ENCODE data around the gene CDPF1. TPM values are rescaled to one million over a fixed set of nuclear protein-coding genes. Genes with fewer than 3 reads are reported as not detected.
A peak's percentile ranks its signal among the peaks of the same experiment; 100 is the strongest.

The CDPF1 gene, protein sequence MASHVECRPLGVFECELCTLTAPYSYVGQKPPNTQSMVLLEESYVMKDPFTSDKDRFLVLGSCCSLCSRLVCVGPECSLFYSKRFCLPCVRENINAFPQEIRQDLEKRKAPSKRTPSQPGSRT
- 10 to 100 TPM; 11.6 to 11.7 TPM for total RNA-seq

DNA sequence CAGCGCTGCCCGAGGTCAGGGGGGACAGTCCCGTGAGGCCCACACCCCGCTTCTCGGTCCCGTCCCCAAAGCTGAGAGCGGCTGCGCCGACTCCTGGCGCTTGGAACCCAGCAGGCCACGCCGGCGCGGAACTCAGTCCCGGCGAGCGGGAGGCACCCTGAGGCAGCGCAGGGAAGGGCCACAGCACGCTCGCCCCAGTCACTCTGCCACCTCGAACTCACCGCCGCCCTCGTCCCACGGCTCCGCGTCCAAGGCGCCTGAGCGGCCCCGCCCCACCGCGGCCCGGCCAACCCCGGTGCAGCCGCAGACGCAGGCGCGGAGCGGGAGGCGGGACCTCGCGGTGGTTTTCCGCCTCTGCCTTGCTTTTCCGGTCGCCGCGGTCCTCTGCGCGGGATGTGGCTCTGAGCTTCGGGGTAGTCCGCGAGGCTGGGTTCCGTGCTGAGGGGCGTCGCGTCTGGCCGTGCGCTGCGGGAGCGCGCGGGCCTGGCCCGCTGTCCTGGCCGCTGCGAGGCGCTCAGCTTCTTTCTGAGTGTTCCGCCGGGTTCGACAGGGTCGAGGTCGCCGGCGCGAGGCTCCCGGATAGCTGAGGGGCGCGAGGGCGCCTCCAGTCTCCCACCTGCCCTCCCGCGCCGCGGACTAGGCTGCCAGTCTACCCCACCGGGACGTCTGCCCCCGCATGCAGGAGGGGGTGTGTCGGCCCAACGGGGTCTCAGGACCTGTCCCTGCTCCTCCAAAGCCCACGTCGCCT is at the start of gene CDPF1:
TSS of gene CDPF1 (minus strand) at position 259 of the 748 bp plus-strand sequence. CDS start 2,009 bp downstream, outside the sequence.
- H3K27me3 Mint-ChIP-seq (ENCODE audit: low read depth), result no peaks in the 10 kb centered on the region
- DNase-seq (peak; percentile 90), ATAC-seq (peak; percentile 96)
- ChIA-PET CTCF (interaction anchor here (0.7 to 1.9 kb wide), 11 partner anchors 11 to 244 kb away, joined by 3 to 11 read pairs (median 4); partner anchors contain the start of gene TTC38), POLR2A (interaction anchor here (0.6 to 1.8 kb wide), 6 partner anchors 9 to 46 kb away, joined by 3 to 10 read pairs (median 4); partner anchors contain the start of genes GTSE1 and TTC38)
- peak within 1 kb of the TSS; percentile 77 for H3K4me3 Mint-ChIP-seq
- H3K36me3 Mint-ChIP-seq (ENCODE audit: low read depth), result peaks cover 12% of the 10 kb centered on the region
- H3K9me3 Mint-ChIP-seq (ENCODE audit: insufficient read depth), result no peaks in the 10 kb centered on the region
- peaks cover 35% of the 10 kb centered on the region for H3K4me1 Mint-ChIP-seq (ENCODE audit: low read depth)
- H3K27ac Mint-ChIP-seq, result peak within 1 kb of the TSS; percentile 84

DNA sequence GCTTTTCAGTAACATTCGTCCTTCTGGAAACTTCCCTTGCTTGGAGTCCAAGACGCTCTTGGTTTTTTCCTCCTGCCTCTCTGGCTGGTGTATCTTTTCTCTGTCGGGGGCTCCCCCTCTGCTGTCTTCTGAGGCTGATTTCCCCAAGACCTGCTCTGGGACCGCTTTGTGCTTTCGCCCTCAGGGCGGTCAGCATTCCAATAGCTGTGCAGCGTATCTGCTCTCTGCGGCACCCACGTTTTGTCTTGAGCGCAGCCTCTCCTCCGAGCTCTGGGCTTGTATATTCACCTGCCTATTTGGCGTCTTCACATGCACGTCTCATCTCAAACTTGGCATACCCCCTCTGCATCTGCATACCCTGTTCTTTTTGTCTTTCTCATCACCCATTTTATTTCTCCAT is 49.0 kb upstream of the CDPF1 start:
- Mint-ChIP-seq H3K4me1 (ENCODE audit: low read depth) (peaks cover 61% of the 10 kb centered on the region), H3K9me3 (ENCODE audit: insufficient read depth) (no peaks in the 10 kb centered on the region), H3K27me3 (ENCODE audit: low read depth) (no peaks in the 10 kb centered on the region), H3K36me3 (ENCODE audit: low read depth) (peaks cover 65% of the 10 kb centered on the region), H3K4me3 (peak overlapping the region; percentile 89), H3K27ac (no peak overlapping the region)
- no peak for DNase-seq
- CTCF ChIA-PET, result interaction anchor here (1.3 to 1.5 kb wide), 2 partner anchors 49 to 177 kb away, joined by 3 to 5 read pairs; partner anchors contain the start of gene CDPF1
- POLR2A ChIA-PET, result no interaction called here
- ATAC-seq, result no peak

DNA sequence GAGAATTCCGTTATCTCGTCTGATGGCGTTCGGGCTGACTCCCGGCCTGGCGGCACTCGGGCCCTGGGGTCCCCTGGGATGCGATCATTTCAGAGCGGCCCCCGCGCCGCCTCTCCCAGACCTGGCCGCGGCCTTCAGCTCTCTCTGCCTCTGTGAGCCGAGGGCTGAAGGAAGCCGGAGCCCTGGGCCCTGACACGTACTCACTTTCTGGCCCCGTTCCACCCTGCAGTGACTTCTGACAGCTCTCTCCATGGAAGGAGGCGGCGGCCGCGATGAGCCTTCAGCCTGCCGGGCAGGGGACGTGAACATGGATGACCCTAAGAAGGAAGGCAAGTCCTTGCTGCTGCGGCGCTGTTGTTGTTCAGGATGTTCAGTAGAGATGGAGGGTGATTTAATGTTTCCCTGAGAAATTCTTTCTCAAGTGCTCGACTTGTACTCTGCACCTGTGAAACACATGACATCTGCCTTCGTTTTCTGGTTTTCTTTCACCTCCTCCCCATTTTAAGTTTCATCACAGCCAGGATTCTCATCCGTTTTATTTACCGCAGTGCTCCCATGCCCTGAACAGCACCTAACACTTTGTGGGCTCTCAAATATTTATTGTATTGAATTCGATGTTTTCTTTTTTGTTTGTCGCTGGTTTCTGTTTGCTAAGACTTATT is 47.2 kb upstream of the CDPF1 start:
- Mint-ChIP-seq H3K27me3 (ENCODE audit: low read depth) (no peaks in the 10 kb centered on the region), H3K27ac (peak overlapping the region; percentile 77), H3K4me1 (ENCODE audit: low read depth) (peaks cover 65% of the 10 kb centered on the region), H3K4me3 (peak overlapping the region; percentile 89), H3K36me3 (ENCODE audit: low read depth) (peaks cover 67% of the 10 kb centered on the region), H3K9me3 (ENCODE audit: insufficient read depth) (no peaks in the 10 kb centered on the region)
- ChIA-PET POLR2A (interaction anchor here (0.6 to 2.6 kb wide), 5 partner anchors 9 to 284 kb away, joined by 3 to 10 read pairs (median 4); partner anchors contain the start of gene CDPF1), CTCF (interaction anchor here (0.9 kb wide), 1 partner anchor 10 kb away, joined by 3 read pairs; no protein-coding TSS in a partner anchor)
- ATAC-seq, result peak; percentile 15
- peak; percentile 41 for DNase-seq

DNA sequence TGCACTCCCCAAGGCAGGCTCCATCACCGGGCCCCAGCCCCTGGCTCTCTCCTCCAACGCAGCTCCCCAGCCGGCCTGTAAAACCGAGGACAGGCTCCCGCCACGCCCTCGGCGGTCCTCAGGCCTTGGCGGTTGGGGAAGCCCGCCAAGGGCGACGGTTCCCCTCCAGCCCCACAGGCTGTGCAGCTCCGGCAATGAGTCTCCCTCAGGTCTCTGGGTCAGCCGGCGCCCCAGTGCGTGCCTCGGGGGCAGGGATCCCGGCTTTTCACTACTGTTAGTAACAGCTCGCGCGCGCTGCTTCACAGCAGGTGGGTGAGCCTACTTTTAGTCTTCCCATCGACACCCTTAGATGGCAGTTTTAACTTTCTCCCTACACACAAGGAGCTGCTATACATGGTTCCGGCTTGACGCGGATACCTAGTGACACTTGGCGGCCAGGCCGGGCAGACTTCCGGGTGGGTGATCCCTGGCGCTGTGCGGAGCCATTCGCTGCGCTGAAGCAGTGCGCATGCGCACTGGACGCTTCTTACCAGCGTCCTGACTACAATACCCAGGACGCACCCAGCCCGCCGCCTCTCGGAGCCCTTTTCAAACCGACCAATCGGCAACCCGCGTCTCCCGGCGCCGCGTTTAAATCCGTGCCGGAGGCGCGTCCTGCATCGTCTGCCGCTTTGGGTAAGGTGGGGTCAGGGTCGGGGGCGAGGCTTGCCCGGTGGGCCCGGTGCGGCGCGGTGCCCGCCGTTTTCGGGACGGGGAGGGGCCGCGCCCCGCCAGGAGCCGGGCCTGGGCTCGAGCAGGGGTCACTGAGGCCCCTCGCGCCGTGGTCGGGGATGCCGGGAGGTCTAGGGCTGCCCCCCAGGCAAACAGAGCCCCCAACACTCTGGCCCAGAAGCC is 46.4 kb upstream of the CDPF1 start, which contains the start of gene GTSE1:
TSS of gene GTSE1 (plus strand) at position 614 of the 894 bp plus-strand sequence. CDS start 531 bp downstream, outside the sequence.
- Mint-ChIP-seq H3K4me1 (ENCODE audit: low read depth) (peaks cover 67% of the 10 kb centered on the region), H3K36me3 (ENCODE audit: low read depth) (peaks cover 68% of the 10 kb centered on the region), H3K27ac (peak within 1 kb of the TSS; percentile 97), H3K27me3 (ENCODE audit: low read depth) (no peaks in the 10 kb centered on the region), H3K4me3 (peak within 1 kb of the TSS; percentile 89), H3K9me3 (ENCODE audit: insufficient read depth) (no peaks in the 10 kb centered on the region)
- ChIA-PET CTCF (interaction anchor here (0.9 to 2.4 kb wide), 10 partner anchors 9 to 291 kb away, joined by 3 to 21 read pairs (median 4); partner anchors contain the start of gene CDPF1), POLR2A (interaction anchor here (0.6 to 2.6 kb wide), 10 partner anchors 8 to 298 kb away, joined by 3 to 10 read pairs (median 4); partner anchors contain the start of genes CDPF1 and TTC38)
- ATAC-seq (peak; percentile 99), DNase-seq (peak; percentile 99)

DNA sequence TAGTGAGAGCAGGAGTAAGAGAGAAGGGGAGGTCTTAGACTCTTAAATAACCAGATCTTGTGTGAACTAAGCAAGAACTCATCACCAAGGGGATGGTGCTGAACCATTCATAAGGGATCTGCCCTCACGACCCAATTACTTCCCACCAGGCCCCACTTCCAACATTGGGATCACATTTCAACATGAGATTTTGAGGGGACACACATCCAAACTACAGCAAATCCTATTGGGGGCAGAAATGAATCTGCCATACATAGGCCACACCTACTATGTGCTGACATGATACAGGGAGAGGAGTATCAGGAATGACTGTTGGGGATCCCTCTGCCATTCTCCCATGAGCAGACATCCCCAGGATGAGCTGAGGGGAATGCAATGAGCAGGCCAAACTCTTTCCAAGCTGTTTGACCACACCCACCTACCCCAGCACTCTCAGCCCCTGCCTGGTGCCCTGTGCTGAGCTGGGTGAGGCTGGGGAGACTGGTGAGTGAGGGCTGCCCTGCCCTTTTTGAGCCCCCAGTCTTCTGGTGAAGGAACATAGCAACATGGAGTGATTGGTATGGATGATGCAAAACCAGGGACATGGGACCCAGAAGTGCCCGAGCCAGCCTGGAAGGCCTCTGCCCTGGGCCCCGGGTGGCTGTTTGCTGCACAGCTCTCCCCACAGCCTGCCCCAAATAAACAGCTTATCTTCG is 45.3 kb upstream of the CDPF1 start:
- no peaks in the 10 kb centered on the region for H3K27me3 Mint-ChIP-seq (ENCODE audit: low read depth)
- POLR2A ChIA-PET, result interaction anchor here (0.6 to 2.6 kb wide), 8 partner anchors 9 to 297 kb away, joined by 3 to 10 read pairs (median 4); partner anchors contain the start of genes CDPF1 and TTC38
- no peak for ATAC-seq
- peaks cover 64% of the 10 kb centered on the region for H3K4me1 Mint-ChIP-seq (ENCODE audit: low read depth)
- H3K4me3 Mint-ChIP-seq, result peak overlapping the region; percentile 89
- peaks cover 68% of the 10 kb centered on the region for H3K36me3 Mint-ChIP-seq (ENCODE audit: low read depth)
- no peaks in the 10 kb centered on the region for H3K9me3 Mint-ChIP-seq (ENCODE audit: insufficient read depth)
- CTCF ChIA-PET, result interaction anchor here (0.8 to 2.4 kb wide), 9 partner anchors 8 to 290 kb away, joined by 3 to 21 read pairs (median 4); partner anchors contain the start of gene CDPF1
- no peak for DNase-seq
- peak overlapping the region; percentile 97 for H3K27ac Mint-ChIP-seq

DNA sequence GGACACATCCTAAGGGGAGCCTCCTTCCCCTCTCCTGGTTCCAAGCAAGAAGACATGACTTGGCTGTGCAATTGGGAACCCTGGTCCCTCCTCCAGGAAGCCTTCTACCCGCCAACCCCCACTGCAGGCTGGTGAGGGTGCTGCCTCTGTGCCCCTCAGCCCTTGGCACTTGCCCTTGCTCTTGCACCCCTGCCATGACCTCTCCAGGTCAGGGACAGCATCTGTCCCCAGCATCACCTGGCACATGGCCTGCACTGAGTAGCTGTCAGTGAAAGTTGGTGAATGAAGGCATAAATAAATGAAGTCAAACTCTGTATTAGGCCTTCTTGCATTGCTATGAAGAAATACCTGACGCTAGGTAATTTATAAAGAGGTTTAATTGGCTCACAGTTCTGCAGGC is 44.7 kb upstream of the CDPF1 start:
- no peaks in the 10 kb centered on the region for H3K27me3 Mint-ChIP-seq (ENCODE audit: low read depth)
- H3K27ac Mint-ChIP-seq, result peak overlapping the region; percentile 97
- POLR2A ChIA-PET, result interaction anchor here (1.6 to 2.6 kb wide), 2 partner anchors 24 to 44 kb away, joined by 5 to 10 read pairs; partner anchors contain the start of gene CDPF1
- DNase-seq (no peak), ATAC-seq (no peak)
- no peaks in the 10 kb centered on the region for H3K9me3 Mint-ChIP-seq (ENCODE audit: insufficient read depth)
- CTCF ChIA-PET, result interaction anchor here (2.4 kb wide), 1 partner anchor 173 kb away, joined by 21 read pairs; no protein-coding TSS in a partner anchor
- peaks cover 69% of the 10 kb centered on the region for H3K4me1 Mint-ChIP-seq (ENCODE audit: low read depth)
- H3K4me3 Mint-ChIP-seq, result peak overlapping the region; percentile 89
- peaks cover 70% of the 10 kb centered on the region for H3K36me3 Mint-ChIP-seq (ENCODE audit: low read depth)

DNA sequence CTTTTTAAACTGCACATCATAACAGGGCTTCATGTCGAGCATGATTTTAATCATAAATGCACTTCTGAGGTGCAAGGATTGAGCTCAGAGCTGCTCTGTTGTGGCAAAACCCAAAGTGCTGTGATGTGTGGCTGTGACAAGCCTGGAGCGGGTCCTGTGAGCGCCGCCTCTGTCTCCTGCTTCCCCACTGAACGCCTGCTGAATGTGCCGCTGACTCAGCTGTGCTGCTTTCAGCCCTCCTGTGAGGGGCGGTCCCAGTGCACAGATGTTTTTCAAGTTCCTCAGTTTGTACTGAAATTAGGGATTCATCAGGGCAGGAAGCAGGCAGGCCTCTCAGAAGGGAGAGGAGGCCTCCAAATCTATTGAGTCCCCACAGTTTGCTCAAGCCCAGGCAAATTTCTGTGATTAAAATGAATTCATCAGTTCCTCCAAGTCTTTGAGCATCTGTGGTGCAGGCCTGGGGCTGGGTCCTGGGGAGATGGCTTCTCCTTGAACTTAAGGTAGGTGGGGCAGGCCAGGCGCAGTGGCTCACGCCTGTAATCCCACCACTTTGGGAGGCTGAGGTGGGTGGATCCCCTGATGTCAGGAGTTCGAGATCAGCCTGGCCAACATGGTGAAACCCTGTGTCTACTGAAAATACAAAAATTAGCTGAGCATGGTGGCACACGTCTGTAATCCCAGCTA is 43.6 kb upstream of the CDPF1 start:
- ATAC-seq (no peak), DNase-seq (peak; percentile 45)
- Mint-ChIP-seq H3K9me3 (ENCODE audit: insufficient read depth) (no peaks in the 10 kb centered on the region), H3K27ac (peak overlapping the region; percentile 76), H3K4me3 (no peak overlapping the region), H3K27me3 (ENCODE audit: low read depth) (no peaks in the 10 kb centered on the region), H3K4me1 (ENCODE audit: low read depth) (peaks cover 68% of the 10 kb centered on the region), H3K36me3 (ENCODE audit: low read depth) (peaks cover 60% of the 10 kb centered on the region)
- ChIA-PET CTCF (no interaction called here), POLR2A (no interaction called here)

DNA sequence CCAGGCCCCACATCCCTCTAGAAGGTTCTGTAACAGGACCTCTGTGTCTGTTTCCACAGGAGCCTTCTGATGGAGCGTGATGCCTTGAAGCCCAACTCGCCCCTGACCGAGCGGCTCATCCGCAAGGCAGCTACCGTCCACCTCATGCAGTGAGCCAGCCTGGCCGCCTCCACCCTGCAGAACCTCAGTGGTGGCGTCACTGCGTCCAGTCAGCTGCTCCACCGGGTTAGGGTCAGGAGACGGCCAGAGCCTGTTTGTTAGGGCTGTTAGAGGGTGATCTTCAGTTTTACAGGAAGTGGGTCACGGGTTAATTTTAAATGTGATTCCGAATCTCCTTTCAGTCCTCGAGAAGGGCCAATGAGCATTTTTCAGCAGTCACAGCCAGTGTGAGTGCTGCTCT is 42.6 kb upstream of the CDPF1 start:
- CTCF ChIA-PET, result no interaction called here
- POLR2A ChIA-PET, result no interaction called here
- no peaks in the 10 kb centered on the region for H3K27me3 Mint-ChIP-seq (ENCODE audit: low read depth)
- H3K36me3 Mint-ChIP-seq (ENCODE audit: low read depth), result peaks cover 57% of the 10 kb centered on the region
- ATAC-seq (no peak), DNase-seq (no peak)
- no peaks in the 10 kb centered on the region for H3K9me3 Mint-ChIP-seq (ENCODE audit: insufficient read depth)
- H3K27ac Mint-ChIP-seq, result peak overlapping the region; percentile 76
- peaks cover 70% of the 10 kb centered on the region for H3K4me1 Mint-ChIP-seq (ENCODE audit: low read depth)
- H3K4me3 Mint-ChIP-seq, result no peak overlapping the region

DNA sequence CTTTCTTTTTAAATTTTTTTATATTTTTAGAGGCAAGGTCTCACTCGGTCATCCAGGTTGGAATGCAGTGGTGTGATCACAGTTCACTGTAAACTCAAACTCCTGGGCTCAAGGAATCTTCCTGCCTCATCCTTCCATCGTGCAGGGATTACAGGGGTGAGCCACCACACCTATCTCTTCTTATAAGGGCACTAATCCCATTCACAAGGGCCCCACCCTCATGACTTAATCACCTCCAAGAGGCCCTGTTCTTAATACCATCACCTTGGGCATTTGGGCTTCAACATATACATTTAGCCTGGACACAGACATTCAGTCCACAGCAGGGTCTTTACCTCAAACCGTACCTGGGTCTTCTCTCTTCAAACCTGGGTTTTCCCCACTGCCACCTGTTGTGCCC is 42.1 kb upstream of the CDPF1 start:
- H3K36me3 Mint-ChIP-seq (ENCODE audit: low read depth), result peaks cover 57% of the 10 kb centered on the region
- peak overlapping the region; percentile 76 for H3K27ac Mint-ChIP-seq
- POLR2A ChIA-PET, result no interaction called here
- ATAC-seq (no peak), DNase-seq (no peak)
- no peaks in the 10 kb centered on the region for H3K27me3 Mint-ChIP-seq (ENCODE audit: low read depth)
- H3K9me3 Mint-ChIP-seq (ENCODE audit: insufficient read depth), result no peaks in the 10 kb centered on the region
- peaks cover 76% of the 10 kb centered on the region for H3K4me1 Mint-ChIP-seq (ENCODE audit: low read depth)
- H3K4me3 Mint-ChIP-seq, result no peak overlapping the region
- CTCF ChIA-PET, result no interaction called here

Measured in activated CD8-positive, alpha-beta T cell treated with anti-CD3 and anti-CD28 coated beads, Interleukin-2, amount 10 ng/mL, durations not matched to agents 7 days and 5 days (primary cell).